Smooth muscle cell of the brain vasculature (primary cell): Measurements from ENCODE around the gene PIGW.
"Not testable (repeated sequence)": the region's sequence is repeated elsewhere in the genome, so short reads cannot be mapped to it uniquely, and the experiment has no call there.

Experiments used
- DNase-seq: peaks from one replicate; pipeline ENCODE4 v3.0.0-alpha.2; 2012; ENCODE audit warnings: low read depth, low spot score

Gene PIGW

DNA sequence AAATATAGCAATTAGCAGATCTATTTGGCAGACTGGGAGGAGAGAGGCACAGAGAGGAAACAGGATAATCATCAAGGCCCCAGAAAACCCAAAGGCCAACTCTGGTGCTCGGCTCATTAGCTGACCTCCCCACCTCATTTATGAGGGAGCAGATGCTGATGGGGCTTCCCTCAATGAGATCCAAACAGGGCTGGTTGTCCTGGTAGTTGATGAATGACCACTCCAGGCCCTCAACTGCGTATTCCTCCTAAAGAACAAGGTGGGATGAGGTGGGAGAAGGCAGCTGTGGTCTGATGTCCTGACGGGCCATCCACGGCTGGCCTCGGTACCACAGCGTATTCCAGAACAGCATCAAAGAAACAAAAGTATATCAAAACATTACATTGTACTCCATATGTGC, 27.5 kb upstream of the PIGW start:
- DNase-seq, result no peak

DNA sequence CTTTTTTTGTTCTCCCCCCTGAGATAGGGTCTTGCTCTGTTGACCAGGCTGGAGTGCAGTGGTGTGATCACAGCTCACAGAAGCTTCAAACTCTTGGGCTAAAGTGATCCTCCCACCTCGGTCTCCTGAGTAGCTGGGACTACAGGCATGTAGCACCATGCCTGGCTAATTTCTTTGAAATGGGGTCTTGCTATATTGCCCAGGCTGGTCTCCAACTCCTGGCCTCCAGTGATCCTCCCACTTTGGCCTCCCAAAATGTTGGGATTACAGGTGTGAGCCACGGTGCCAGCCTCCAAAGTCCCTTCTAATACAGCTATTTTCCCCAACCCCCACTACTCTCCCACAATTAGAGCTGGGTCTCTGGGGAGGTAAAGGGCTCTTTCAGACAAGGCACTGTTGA, 26.3 kb upstream of the PIGW start:
- not testable (repeated sequence) for DNase-seq

DNA sequence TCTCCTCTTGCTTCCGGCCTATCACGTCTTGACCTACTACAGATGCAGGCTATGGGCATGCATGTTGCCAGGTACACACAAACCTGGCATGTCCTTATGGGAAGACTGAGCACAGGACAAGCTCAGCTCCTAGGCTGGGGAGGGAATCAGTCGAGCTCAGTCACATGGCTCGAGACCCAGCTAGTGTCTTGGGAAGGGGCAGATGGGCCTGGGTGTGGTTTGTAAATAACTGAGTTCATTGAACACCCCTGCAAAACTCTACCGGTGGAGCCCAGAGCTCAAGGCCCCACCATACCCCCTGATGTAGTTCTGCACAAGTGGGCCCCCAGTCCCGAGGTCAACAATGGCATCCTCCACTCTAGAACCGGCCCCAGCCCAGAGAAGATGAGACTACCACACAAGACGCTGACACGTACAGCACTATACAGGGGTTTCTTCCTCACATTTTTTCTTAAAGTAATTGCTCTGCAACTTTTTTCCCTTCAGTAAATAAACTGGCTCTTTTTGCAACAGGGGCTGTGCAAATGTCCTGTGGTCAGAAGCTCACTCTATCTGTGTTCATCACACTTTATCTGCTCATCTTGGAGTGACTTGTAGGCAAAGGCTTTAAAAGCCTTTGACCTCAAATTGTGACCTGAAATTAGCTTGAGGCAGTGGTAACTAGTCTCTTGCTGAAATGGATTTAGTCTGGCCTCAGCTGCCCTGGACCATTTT, 25.4 kb upstream of the PIGW start:
- DNase-seq, result no peak

DNA sequence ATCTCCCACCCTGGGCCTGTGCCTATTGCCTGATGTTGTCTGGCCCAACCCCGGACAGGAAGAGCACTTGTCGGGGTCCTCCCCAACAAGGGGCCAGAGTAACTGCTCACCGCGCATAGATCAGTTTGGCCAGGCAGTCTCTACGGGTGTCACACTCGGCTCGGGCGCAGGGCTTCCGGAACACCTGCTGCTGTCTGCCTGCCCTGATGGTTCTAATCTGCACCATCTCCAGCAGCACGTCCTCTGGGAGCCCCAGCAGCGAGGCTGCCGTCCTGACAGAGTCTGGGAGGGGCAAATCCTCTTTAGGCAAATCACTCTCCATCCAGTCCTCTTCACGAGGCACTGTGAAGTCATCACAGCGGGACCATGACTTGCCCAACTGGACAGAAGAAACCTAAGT, 24.2 kb upstream of the PIGW start:
- DNase-seq, result no peak

DNA sequence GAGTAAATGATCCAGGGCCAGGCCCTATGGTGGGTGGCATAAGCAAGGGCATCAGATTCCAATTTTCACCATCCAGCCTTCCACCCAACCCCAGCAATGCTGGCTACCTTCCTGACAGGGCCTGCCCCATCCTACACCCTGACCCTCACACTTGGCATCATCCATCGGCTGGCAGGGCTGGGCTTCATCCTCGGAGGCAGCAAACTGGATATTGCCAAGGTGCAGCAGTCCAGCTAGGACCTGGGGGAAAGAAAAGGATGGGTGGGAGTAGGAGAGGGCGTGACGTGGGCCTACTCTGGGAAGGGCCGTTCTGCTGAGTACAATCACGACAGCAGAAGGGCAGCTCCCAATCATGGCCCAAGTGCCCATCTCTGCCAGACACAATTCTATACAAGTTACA, 23.6 kb upstream of the PIGW start:
- no peak for DNase-seq

DNA sequence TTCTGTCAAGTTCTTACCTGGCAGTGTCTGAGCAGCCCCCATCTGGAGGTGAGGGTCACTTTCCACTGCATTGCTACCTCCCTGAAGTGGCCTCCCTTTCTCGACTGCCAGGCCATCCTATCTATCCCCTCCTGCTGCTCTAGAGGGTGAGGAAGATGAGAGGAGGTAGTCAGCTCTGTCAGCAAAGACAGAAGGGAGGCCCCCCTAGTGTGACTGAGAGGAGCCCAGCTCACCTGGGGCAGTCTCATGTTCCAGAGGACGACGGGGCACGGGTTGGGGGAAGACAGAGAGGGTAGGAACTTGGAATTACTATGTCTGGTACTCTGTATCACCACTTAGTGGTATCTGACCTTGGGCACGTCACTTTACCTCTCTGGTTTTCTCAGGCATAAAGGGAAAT, 22.1 kb upstream of the PIGW start:
- DNase-seq, result no peak

DNA sequence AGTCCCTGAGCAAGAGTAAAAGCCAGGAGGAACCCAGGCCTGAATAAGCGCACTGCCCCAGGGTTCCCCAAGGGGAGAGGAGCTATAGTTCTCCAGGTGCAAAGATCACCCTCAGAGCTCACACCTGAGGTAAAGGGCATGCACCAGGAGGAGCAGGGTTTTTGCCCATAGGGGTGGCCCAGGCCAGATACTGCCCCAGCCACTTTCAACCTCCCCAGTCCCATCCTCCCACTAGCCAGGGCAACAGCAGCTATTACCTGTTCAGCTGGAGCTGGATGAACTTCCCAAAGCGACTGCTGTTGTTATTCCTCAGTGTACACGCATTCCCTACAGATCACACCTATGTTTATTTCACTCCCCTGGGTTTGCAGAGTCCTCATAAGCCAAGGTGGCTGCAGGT, 19.9 kb upstream of the PIGW start:
- DNase-seq, result no peak

DNA sequence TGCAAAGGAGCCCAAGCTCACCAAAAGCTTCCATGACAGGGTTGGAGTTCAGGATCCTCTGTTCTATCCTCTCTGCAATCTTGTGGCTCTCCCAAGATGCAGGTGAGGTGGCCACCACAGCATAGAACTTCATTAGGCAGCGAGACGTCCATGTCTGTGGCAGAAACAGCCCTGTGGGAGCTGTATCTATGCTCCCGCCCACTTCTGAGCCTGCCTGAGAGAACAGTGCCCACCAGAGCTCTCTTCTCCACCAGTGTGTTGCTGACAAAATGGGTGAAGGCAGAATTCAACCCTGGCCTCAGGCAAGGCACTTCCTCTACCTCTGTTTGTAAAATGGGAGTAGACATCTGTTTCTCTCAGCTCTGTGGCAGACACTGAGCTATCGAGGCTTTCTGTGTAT, 18.9 kb upstream of the PIGW start:
- no peak for DNase-seq

DNA sequence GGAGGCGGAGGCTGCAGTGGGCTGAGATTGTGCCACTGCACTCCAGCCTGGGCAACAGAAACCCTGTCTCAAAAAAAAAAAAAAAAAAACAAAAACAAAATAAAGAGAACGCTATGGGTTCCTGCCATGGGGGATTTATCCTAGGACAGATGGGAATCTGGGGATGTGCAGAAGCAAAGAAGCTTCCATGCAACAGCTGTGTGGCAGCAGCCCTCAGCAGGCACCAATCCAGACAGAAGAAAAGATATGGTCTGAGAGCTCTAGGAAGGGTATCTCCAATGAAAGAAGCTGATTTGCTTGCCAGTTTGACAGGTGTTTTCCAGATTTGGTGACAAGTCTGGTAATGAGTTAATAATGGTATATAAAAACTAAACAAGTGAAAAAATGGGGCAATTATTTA, 11.7 kb upstream of the PIGW start:
- DNase-seq, result no peak

DNA sequence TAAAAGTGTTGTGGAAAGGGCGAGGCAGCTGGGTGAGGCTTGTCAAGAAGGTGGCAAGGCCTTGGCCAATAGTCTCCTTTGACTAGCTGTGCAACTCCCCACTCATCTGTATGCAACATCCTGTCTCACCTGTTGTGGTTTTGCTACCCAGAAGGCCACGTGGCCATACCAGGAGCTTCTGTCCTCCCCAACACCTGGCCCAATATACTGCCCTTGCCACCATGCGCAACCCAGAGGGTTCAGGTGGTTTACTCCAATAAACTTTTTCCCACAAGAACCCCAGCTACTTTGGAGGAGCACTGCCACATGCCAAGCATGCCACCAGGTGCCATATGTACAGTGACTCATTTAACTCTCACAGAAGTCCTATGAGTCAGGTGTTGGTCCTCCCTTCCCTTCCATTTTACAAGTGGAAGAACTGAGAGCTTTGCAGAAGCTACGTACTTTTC, 10.3 kb upstream of the PIGW start:
- no peak for DNase-seq

DNA sequence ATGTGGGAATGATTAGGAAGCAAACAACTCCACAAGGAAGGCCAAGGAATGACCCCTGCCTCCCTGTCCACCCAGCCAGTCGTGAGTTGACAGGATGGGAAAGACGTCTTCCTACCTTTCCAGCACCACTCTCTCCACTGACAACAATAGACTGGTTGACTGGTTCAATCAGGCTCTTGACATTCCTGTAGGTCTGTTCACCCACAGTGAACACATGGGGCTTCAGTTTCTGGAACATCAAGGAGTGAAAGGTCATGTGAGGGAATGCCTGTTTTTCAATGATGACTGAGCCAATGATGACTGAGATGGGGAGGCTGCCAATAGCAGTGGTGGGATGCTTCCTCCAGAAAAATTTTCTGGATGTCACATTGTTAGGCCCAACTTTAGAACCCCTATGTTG, 9.7 kb upstream of the PIGW start:
- DNase-seq, result no peak

DNA sequence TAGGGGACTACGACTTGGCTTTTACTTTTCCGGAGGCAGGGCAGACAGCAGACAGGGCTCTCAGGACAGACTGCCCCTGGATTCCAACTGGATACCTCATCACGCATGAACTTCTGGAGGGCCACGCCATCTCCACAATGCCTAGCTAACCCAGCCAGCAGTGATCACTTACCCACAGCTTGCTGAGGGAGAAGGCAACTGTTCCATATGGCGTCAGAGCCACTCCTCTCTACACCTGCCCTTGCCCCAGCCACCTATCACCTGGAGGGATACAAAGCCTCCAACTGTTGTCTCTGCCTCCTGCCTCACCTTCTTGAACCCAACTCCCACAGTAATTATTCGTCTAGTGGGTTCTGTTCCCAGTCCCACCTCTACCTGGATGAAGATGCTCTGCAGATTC, 8.9 kb upstream of the PIGW start:
- no peak for DNase-seq

DNA sequence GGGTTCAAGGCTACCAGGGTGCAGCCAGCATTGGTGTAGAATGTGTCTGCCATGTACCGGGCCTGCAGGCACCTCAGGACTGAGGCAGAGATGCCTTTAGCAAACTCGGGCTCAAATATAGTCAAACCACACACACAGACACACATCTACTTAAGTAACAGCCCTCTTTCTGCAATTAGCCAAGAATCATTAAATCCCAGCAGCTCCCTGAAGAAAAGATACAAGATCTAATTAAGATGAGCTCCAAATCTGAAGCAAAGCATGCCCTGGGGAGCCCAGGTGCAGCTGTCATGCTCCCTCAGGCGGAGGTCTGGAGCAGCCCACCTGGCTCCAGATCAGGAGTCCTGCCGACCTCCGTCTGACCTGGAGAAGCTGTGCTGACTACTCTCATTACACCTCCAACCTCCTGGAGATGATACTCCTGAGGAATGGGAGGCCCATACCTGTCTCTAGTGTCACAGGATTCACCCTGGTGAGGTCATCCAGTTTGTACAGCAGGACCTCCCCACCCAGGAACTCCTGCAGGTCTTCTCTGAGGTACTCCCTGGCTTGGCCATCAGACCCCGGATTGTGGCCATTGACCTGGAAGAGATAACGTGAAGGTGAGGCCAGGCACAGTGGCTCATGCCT, 7.1 kb upstream of the PIGW start:
- DNase-seq, result no peak

DNA sequence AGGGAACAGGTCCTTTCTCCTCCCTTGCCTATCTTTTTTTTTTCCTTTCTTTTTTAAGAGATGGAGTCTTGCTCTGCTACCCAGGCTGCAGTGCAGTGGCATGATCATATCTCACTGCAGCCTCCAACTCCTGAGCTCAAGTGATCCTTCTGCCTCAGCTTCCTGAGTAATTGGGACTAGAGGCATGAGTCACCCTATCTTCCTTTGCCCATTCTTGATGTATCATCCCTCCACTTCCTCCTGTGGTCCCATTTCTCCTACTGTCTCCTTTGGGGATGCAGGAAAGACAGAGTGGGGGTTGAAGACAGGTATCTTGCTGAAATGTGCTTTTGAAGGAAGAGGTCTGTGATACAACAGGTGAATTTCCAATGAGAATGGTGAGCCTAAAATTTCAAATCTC, 5.7 kb upstream of the PIGW start:
- no peak for DNase-seq

DNA sequence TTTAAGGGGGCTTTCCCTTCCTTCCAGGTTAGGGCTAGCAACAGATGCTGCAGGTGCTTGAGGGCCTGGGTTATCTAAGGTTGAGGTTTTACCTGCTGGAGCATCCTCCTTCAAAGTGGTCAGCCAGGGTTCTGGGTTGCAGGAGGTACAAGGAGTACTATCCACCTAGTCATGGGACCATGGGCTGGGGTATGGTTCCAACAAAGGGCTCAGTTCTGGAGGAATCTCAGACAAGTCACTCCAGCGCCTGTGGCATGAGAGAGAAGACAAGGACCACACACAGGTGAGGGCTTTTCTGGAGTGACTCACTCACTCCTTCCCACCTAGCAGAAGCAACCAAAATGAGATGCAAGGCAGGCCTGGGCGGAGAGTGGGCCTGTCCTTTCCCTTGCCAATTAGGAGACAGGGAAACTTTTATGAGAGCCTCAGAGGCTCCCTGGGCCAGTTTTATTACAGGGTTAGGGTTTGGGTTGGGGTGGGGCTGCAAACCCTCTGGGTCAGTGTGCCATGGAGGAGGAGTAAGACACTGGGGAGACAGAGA, 2.3 kb upstream of the PIGW start:
- DNase-seq, result no peak

DNA sequence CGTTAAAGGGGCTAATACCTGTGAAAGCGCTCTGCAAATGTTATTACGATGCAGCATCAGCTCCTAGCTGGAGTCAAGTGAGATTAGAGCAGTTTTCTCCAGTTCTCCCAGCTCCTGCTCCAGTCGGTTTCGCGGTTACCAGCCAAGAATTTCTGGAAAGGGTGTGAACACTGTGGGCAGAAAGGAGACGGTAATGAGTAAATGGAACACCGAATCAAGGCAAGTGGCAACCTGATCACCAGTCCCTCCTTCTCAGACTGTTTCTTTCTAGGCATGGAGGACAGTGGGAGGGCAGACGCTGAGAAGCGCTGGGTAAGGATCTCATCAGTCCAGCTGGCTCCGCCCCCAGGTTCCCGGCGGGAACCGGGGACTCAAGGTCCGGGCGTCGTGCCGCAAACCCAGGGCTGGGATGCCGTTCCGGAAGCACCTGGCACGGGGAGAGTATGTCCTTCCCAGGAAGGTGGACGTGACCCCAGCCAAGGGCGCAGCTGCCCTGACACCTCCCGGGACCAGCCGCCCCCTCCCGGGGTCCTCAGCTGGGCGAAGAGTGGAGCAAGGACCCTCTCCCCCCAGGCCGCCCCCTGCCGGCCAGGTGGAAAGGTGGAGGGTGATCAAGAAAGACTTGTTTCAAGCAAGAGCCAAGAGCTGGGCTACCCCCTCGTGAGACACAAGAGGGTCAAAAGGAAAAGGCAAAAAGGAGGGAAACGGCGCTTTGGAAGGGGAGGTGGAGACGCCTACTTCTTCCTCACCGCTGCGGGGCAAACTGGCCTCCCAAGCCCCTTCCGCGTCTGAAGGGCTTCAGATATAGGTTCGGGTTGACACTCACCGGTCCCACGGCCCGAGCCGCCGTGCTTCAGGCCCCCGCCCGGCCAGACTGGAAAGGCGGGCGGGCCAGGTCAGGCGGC, 600 bp upstream of the PIGW start:
- DNase-seq, result peak; percentile 21

DNA sequence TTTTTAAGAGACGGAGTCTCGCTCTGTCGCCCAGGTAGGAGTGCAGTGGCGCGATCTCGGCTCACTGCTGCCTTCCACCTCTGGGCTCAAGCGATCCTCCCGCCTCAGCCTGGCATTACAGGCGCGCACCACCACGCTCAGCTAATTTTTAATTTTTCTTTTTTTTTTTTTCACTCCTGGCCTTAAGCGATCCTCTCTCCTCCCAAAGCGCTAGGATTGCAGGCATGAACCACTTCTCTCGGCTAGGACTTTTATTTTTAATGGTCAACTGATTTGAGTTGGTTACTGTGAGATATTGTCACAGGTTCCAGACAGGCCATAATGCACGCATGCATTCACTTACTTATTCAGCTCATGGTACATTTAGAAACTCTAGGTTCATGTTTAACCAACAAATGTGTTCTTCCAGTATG, 888 bp downstream of the PIGW start:
- no peak for DNase-seq

DNA sequence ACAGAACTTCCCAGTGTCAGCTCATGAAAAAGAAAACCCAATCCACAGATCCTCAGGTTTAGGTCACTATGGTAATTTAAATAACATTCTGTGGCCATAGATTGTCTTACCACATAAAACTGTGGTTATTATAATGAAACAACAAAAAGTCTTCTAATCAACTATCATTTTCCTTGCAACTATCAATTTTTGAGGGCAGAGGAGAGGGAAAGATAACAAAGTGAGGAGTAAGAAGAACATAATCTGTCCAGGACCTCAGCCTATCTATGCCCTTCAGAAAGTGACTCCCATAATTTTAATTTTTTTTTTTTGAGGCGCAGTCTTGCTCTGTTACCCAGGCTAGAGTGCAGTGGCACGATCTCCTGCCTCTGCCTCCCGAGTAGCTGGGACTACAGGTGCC, 5.9 kb downstream of the PIGW start:
- no peak for DNase-seq

DNA sequence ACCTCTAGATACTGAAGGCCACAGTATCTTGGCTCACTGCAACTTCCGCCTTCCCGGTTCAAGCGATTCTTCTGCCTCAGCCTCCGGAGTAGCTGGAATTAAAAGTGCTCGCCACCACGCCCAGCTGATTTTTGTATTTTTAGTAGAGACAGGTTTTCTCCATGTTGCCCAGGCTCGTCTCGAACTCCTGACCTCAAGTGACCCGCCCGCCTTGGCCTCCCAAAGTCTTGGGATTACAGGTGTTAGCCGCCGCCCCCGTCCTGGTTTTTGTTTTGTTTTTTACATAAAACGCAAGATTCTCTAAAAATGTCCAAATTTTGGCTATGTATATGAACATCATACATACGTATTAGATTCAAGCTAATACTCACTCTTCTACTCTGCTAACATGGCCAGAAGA, 8.0 kb downstream of the PIGW start:
- no peak for DNase-seq

DNA sequence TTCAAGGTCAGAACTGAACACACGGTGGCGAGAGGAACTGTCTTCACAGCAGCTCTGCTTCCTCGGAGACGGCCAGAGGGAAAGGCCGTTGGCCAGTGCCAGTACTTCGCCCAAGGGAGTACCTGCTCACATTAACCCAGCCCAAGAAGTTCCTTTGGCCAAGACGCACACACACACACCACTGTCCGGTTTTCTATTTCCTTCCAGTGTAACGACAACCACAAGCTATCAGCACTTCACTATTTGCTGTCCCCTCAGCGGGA, 9.2 kb downstream of the PIGW start:
- no peak for DNase-seq

DNA sequence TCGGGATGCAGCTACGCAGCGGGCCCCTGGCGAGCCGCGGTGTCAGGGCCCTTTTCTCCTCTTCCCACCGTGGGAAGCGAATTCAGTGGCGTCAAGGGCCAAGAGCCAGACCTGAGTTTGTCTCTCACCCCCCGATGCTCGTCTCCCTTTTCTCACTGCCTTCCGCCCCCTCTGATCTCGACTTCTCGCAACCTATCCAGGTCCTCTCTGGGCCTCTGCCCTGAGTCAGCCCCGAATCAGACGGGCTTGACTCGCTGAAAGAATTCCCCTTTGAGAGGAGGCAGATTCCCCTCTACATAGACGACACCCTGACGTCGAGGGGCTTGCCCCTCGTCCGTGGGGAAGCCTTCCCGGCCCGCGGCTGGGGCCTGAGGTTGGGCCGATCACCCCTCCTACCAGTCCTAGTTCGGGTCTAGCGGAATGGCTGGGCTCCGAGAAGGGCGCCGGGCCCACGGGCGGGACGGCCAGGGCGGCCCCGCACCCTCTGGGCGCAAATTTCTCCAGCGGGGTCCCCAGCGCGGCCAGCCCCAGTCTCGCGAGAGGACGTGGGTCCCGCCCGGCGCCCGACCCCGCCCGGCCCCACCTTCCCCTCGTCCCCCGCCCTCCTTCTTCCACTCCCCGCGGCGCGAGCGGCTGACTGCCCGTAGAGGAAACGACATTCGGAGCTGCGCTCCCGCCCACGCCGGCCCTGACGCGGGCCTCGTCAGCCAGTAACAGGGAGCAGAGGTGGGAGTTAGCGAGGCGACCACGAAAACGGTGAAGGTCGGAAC, 9.7 kb downstream of the PIGW start, which contains the start of gene GGNBP2:
Gene GGNBP2, plus strand, starts transcription at position 613 of the 770 bp plus-strand sequence. CDS start 806 bp downstream, outside the sequence.
- peak; percentile 90 for DNase-seq

DNA sequence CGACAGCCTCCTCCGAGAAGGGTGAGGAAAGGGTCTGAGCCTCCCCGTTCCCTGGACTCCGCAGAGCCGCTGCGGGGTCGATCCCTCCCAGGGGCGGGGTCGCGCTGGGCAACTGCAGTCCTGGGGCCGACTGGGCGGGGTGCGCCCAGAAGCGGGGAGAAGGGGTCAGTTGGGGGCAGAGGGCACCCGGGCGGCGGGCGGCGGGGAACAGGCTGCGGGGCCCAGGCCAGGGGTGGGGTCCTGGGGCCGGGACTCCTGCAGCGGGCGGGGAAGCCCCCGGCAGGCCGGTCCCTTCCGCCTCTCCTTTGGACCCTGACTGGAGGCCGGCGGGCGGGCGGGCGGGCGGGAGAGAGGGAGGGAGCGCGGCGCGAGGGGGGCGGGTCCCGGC, 10.3 kb downstream of the PIGW start:
- no peak for DNase-seq
